Keratinocyte (primary cell): ENCODE measurements around the gene MUC4.

ENCODE experiments used
- CTCF ChIP-seq, 3 experiments: IDR thresholded peaks in 1 of 3; conservative IDR thresholded peaks in 1 of 3; optimal IDR thresholded peaks in 1 of 3; 2 replicates in 2 of 3; 3 replicates in 1 of 3; pipeline versions ENCODE3 to v1.5.1; 2011; ENCODE audit warnings: low read length in 3 of 3, mild to moderate bottlenecking in 3 of 3, moderate library complexity in 2 of 3, control low read depth in 1 of 3, inconsistent platforms in 1 of 3; ENCODE audit not compliant: insufficient read depth in 2 of 3; ENCODE audit errors: extremely low read depth in 1 of 3
- EZH2 ChIP-seq: IDR thresholded peaks from one replicate; pipeline ENCODE4 v1.6.1; 2012; ENCODE audit warnings: inconsistent platforms, mild to moderate bottlenecking, low read length, moderate library complexity

- TF ChIP-seq CTCF (optimal IDR thresholded peaks at IDR 0.05 in 1 of 3, IDR thresholded peaks at IDR 0.05 in 1 of 3, conservative IDR thresholded peaks at IDR 0.05 in 1 of 3; ENCODE audit: extremely low read depth in 1 of 3, insufficient read depth in 2 of 3, low read length in 3 of 3) (no peak), EZH2 (no peak)
Observed at GRCh38 chr3:195856410-195857084, 44.8 kb upstream of the MUC4 start.
